Right lobe of liver (tissue), 6 donors: ENCODE data around the gene USP17L27. TPM values are rescaled to one million over a fixed set of nuclear protein-coding genes. Genes with fewer than 3 reads are reported as not detected.
"Not testable (repeated sequence)": the region's sequence is repeated elsewhere in the genome, so short reads cannot be mapped to it uniquely, and the experiment has no call there.

Experiments
- ATAC-seq, 4 donors: fragments of 200-7000 bp; cut with Tn5 transposase; one replicate each; pipeline ENCODE4 v1.9.1; 2020; ENCODE audit warnings: mild to moderate bottlenecking in 4 of 4, moderate library complexity in 4 of 4
- DNase-seq, 3 donors: peaks; one replicate each; pipeline ENCODE4 v3.0.0-alpha.2; 2020
- H3K27ac ChIP-seq, 3 donors: fragments of 200-600 bp; one replicate each; pipeline ENCODE4 v1.8.0; 2022
- H3K27me3 ChIP-seq, 2 donors: fragments of 200-600 bp; one replicate each; pipeline ENCODE4 v1.8.0; 2022
- H3K36me3 ChIP-seq, 4 donors: fragments of 200-600 bp; sonication (generic) in 1 of 4; one replicate each; pipeline versions ENCODE4 v1.5.1 to v1.8.0; 2017 to 2022; ENCODE audit warnings: control low read depth in 1 of 4
- H3K4me1 ChIP-seq, 4 donors: fragments of 200-600 bp; sonication (generic) in 1 of 4; one replicate each; pipeline versions ENCODE4 v1.5.1 to v1.8.0; 2017 to 2022; ENCODE audit warnings: control low read depth in 1 of 4
- H3K4me3 ChIP-seq, 3 donors: fragments of 200-600 bp; one replicate each; pipeline ENCODE4 v1.8.0; 2022
- H3K9me3 ChIP-seq, 4 donors: fragments of 200-600 bp; sonication (generic) in 1 of 4; one replicate each; pipeline versions ENCODE4 v1.5.1 to v1.8.0; 2017 to 2022; ENCODE audit warnings: control low read depth in 1 of 4
- CTCF ChIP-seq, 4 donors: fragments of 200-600 bp in 3 of 4; fragments of 450-650 bp in 1 of 4; IDR thresholded peaks; one replicate each; pipeline versions ENCODE4 v1.5.1 to v1.8.0; 2016 to 2022; ENCODE audit warnings: antibody characterized with exemption in 4 of 4, mild to moderate bottlenecking in 2 of 4
- POLR2A ChIP-seq: fragments of 450-650 bp; IDR thresholded peaks from one replicate; pipeline ENCODE4 v1.6.1; 2017; ENCODE audit warnings: antibody characterized with exemption, mild to moderate bottlenecking
- WGBS: methylation state at CpG from one replicate; pipeline ENCODE4 v1.1.6; 2018; ENCODE audit warnings: low coverage, low lambda C conversion rate; ENCODE audit not compliant: insufficient coverage; ENCODE audit errors: missing lambda C conversion rate; 5-methylcytosine and 5-hydroxymethylcytosine counted together
- intact Hi-C, 2 donors: fragments of 100-400 bp; cut with DNase I; formaldehyde crosslinking; loops; one replicate each; pipeline versions ENCODE4 v1.11.2 to v1.14.1; 2022
- total RNA-seq, 6 experiments: library from RNA; depleted of rRNA in 2 of 6; stranded (reverse); fragments of >200 nt in 2 of 6; fragmentation: NEBNext Ultra II Directional in 3 of 6; extraction: Animal tissue kit (Norgen Biotek cat#: 25700) in 3 of 6; gene quantifications; one replicate each; pipeline versions ENCODE4 v1.1.0 to v1.2.4, GENCODE V29; 2016 to 2023
- donor health status: DM: no; HTN: yes; CAD: no.
- donor health status: DM: no; HTN: no; CAD: no.
- donor health status: DM: no; HTN: no; CAD: no.
- donor health status: DM: no; HTN: yes; CAD: no.
- donor health status: DM: no; HTN: yes; CAD: no.

The USP17L27 gene
- total RNA-seq, 6 experiments from 2014 or later, result not detected

GRCh38 chr4:9381012-9381534, 37.1 kb downstream of the USP17L27 start:
- H3K27me3 ChIP-seq, H3K9me3 ChIP-seq, H3K27ac ChIP-seq, intact Hi-C loops, H3K4me1 ChIP-seq, H3K36me3 ChIP-seq: not testable (repeated sequence)
- ATAC-seq (peak in 1 of 4 donors; percentile 48), DNase-seq (peak; percentile 41 to 58 (median 54))
- peak; percentile 27 to 81 (median 56) for TF ChIP-seq CTCF (IDR thresholded peaks at IDR 0.05)
- WGBS, result 3% methylated on average over 13 of the region's 36 CpGs
- peak overlapping the region in 2 of 3 donors; percentile 38 to 59 for H3K4me3 ChIP-seq

- 47% methylated on average over 1 of the region's 1 CpG for WGBS
- Histone ChIP-seq H3K27me3 (no peaks in the 10 kb centered on the region), H3K4me1 (no peaks in the 10 kb centered on the region), H3K4me3 (no peak overlapping the region), H3K9me3 (no peaks in the 10 kb centered on the region), H3K36me3 (no peaks in the 10 kb centered on the region), H3K27ac (no peak overlapping the region)
- TF ChIP-seq CTCF (IDR thresholded peaks at IDR 0.05), result no peak
- no peak for TF ChIP-seq POLR2A
- ATAC-seq (no peak), DNase-seq (no peak)
- intact Hi-C loops, result no loop called here
These were observed 40.2 kb downstream of the USP17L27 start for GRCh38 chr4:9384126-9384525.

- ATAC-seq, H3K4me1 ChIP-seq, intact Hi-C loops, H3K4me3 ChIP-seq, H3K36me3 ChIP-seq, H3K9me3 ChIP-seq, DNase-seq, H3K27ac ChIP-seq, H3K27me3 ChIP-seq: not testable (repeated sequence)
- WGBS, result 45% methylated on average over 2 of the region's 2 CpGs
These were observed 45.1 kb downstream of the USP17L27 start for GRCh38 chr4:9389001-9389400.

Other genes with a start within 250 kb of the USP17L27 start
- not detected for gene FAM90A26, start 173.7 kb upstream of the USP17L27 start, total RNA-seq
- not detected for gene USP17L10, start 133.5 kb upstream of the USP17L27 start, total RNA-seq
- not detected for gene USP17L11, start 128.7 kb upstream of the USP17L27 start, total RNA-seq
- not detected for gene USP17L12, start 124.0 kb upstream of the USP17L27 start, total RNA-seq
- not detected for gene USP17L13, start 119.3 kb upstream of the USP17L27 start, total RNA-seq
- gene USP17L15, start 109.8 kb upstream of the USP17L27 start, total RNA-seq, result not detected
- not detected for gene USP17L17, start 100.3 kb upstream of the USP17L27 start, total RNA-seq
- gene USP17L18, start 95.5 kb upstream of the USP17L27 start, total RNA-seq, result not detected
- gene USP17L19, start 90.8 kb upstream of the USP17L27 start, total RNA-seq, result not detected
- gene USP17L20, start 86.0 kb upstream of the USP17L27 start, total RNA-seq, result not detected
- not detected for gene USP17L21, start 81.3 kb upstream of the USP17L27 start, total RNA-seq
- not detected for gene USP17L22, start 76.5 kb upstream of the USP17L27 start, total RNA-seq
- not detected for gene USP17L24, start 19.0 kb upstream of the USP17L27 start, total RNA-seq
- gene USP17L25, start 14.2 kb upstream of the USP17L27 start, total RNA-seq, result not detected
- not detected for gene USP17L26, start 9.5 kb upstream of the USP17L27 start, total RNA-seq
- not detected for gene USP17L5, start 4.7 kb upstream of the USP17L27 start, total RNA-seq
- gene USP17L28, start 4.7 kb downstream of the USP17L27 start, total RNA-seq, result not detected
- not detected for gene USP17L29, start 9.5 kb downstream of the USP17L27 start, total RNA-seq
- gene USP17L30, start 19.0 kb downstream of the USP17L27 start, total RNA-seq, result not detected
- not detected for gene DEFB131A, start 100.3 kb downstream of the USP17L27 start, total RNA-seq